Nephron (organoid): Measurements from ENCODE around the gene DAPL1.
"Not testable (repeated sequence)": the region's sequence is repeated elsewhere in the genome, so short reads cannot be mapped to it uniquely, and the experiment has no call there.

Experiments used
- H3K27ac Mint-ChIP-seq, 3 experiments: 2 replicates each; pipeline ENCODE4 v1.8.0; 2020; ENCODE audit warnings: mixed read lengths in 3 of 3, mild to moderate bottlenecking in 2 of 3, moderate library complexity in 1 of 3
- H3K27me3 Mint-ChIP-seq: 2 replicates; pipeline ENCODE4 v1.8.0; 2021; ENCODE audit warnings: low read depth, mild to moderate bottlenecking, moderate library complexity, mixed read lengths
- H3K36me3 Mint-ChIP-seq: 2 replicates; pipeline ENCODE4 v1.8.0; 2020; ENCODE audit warnings: low read depth, mixed read lengths
- H3K4me1 Mint-ChIP-seq: 2 replicates; pipeline ENCODE4 v1.8.0; 2020; ENCODE audit warnings: mixed read lengths
- H3K4me3 Mint-ChIP-seq, 3 experiments: 2 replicates each; pipeline ENCODE4 v1.8.0; 2020; ENCODE audit warnings: mild to moderate bottlenecking in 3 of 3, mixed read lengths in 3 of 3, moderate library complexity in 2 of 3
- H3K9me3 Mint-ChIP-seq: 2 replicates; pipeline ENCODE4 v1.8.0; 2020; ENCODE audit warnings: mixed read lengths
- TF ChIP-seq, protein P1 (sequence below), 3 experiments: fragments of 200-600 bp; sonication (generic); IDR thresholded peaks; one replicate each; pipeline ENCODE4 v1.5.0; 2021; ENCODE audit warnings: antibody characterized with exemption in 3 of 3; ENCODE audit not compliant: unreplicated experiment in 3 of 3

Gene DAPL1

DNA sequence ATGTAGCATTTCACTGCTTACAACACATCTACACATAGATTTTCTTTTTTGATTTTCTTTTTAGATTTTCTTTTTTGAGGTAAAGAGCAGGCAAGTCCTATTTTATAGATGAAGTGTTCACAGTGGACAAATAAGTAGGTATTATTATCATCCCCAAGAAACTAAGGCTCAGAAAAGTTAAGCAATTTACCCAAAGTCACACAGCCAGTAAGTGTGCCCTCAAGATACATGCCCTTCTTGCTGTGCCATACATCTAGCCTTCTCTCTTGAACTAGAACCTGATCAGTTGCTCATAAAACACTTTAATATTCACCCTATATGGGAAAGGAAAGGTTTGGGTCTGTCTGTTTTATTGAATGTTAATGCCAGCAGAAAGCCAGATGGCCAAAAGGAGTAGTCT lies 50.3 kb downstream of the DAPL1 start:
- Mint-ChIP-seq H3K27ac (peak overlapping the region; percentile 2 to 52 (median 26)), H3K4me3 (no peak overlapping the region), H3K36me3 (no peaks in the 10 kb centered on the region), H3K27me3 (peaks cover 4% of the 10 kb centered on the region), H3K9me3 (no peaks in the 10 kb centered on the region), H3K4me1 (peaks cover 28% of the 10 kb centered on the region)
- TF ChIP-seq, protein P1, sequence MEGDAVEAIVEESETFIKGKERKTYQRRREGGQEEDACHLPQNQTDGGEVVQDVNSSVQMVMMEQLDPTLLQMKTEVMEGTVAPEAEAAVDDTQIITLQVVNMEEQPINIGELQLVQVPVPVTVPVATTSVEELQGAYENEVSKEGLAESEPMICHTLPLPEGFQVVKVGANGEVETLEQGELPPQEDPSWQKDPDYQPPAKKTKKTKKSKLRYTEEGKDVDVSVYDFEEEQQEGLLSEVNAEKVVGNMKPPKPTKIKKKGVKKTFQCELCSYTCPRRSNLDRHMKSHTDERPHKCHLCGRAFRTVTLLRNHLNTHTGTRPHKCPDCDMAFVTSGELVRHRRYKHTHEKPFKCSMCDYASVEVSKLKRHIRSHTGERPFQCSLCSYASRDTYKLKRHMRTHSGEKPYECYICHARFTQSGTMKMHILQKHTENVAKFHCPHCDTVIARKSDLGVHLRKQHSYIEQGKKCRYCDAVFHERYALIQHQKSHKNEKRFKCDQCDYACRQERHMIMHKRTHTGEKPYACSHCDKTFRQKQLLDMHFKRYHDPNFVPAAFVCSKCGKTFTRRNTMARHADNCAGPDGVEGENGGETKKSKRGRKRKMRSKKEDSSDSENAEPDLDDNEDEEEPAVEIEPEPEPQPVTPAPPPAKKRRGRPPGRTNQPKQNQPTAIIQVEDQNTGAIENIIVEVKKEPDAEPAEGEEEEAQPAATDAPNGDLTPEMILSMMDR (IDR thresholded peaks at IDR 0.05; ENCODE audit: unreplicated experiment in 3 of 3), result no peak

DNA sequence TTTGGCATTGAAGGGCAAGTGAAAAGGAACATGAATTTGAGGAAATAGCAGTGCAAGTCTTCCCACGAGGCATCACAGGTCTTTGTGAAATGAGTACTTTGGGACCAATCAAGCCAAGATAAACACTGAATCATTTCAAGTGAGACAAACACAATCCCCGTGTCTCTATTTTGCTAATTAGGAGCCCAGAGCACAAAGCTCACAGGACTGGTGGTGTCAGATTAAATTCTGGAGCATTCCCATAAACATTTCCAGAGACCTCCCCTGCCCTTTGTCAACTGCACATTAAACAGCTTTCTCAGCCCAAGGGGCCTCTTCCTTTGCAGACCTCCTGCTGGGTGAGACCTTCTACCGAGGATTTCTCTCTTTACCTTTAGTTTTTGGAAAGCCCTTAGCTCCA lies 50.7 kb downstream of the DAPL1 start:
- H3K4me1 Mint-ChIP-seq, result peaks cover 28% of the 10 kb centered on the region
- peak overlapping the region; percentile 2 to 52 (median 26) for H3K27ac Mint-ChIP-seq
- TF ChIP-seq, protein P1 (IDR thresholded peaks at IDR 0.05; ENCODE audit: unreplicated experiment in 3 of 3), result no peak
- H3K9me3 Mint-ChIP-seq, result no peaks in the 10 kb centered on the region
- no peak overlapping the region for H3K4me3 Mint-ChIP-seq
- no peaks in the 10 kb centered on the region for H3K36me3 Mint-ChIP-seq
- peaks cover 4% of the 10 kb centered on the region for H3K27me3 Mint-ChIP-seq

DNA sequence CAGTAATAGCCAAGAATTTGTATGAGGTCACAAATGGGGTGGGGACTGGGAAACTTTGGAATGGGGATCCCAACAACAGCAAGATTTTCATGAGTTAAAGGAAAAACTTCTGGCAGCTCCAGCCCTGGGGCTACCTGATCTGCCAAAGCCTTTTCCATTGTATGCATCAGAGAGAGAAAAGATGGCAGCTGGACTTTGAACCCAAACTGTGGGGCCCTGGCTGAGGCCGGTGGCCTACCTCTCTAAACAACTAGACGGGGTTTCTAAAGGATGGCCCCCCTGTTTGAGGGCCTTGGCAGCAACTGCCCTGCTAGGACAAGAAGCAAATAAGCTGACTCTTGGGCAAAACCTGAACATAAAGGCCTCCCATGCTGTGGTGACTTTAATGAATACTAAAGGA lies 52.4 kb downstream of the DAPL1 start:
- H3K27me3 Mint-ChIP-seq, H3K36me3 Mint-ChIP-seq, H3K4me3 Mint-ChIP-seq, H3K27ac Mint-ChIP-seq, H3K9me3 Mint-ChIP-seq: not testable (repeated sequence)
- H3K4me1 Mint-ChIP-seq, result peaks cover 20% of the 10 kb centered on the region

DNA sequence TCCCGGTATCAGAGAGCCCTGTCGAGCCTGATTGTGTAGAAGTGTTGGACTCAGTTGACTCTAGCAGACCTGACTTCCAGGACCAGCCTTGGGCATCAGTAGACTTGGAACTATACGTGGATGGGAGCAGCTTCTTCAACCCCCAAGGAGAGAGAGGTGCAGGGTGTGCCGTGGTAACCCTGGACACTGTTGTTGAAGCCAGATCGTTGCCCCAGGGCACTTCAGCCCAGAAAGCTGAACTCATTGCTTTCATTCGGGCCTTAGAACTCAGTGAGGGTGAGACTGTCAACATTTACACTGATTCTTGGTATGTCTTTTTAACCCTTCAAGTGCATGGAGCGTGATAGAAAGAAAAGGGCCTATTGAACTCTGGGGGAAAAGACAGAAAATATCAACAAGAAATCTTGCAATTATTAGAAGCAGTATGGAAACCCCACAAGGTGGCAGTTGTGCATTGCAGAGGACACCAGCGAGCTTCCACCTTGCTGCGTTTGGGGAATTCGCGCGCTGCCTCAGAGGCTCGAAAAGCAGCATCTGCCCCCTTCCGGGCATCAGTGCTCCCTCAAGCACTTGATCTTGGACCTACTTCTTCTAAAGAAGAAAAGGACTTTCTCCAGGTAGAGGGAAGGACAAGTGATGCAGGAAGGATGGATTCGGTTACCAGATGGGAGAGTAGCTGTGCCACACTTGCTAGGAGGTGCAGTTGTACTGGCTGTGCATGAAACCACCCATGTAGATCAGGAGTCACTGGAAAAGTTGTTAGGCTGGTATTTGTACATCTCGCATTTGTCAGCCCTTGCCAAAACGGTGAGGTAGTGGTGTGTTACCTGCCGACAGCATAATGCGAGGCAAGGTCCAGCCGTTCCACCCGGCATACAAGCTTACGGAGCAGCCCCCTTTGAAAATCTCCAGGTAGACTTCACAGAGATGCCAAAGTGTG lies 53.2 kb downstream of the DAPL1 start:
- peaks cover 17% of the 10 kb centered on the region for H3K4me1 Mint-ChIP-seq

DNA sequence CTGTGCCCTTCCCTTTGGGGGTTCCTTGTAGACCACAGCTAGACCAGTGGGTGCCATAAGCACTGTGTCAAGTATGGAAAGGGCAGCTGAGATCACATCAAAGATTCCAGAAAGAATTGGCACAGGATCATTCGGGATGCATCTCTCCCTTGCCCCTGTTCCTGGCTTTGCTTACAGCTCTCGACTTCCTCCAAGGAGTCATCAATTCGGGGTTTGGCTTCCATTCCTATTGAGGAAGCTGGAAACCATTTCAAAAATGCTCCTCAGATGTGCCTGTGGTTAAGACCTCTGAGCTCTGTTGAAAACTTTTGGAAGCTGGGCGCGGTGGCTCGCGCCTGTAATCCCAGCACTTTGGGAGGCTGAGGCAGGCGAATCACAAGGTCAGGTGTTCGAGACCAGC lies 65.1 kb downstream of the DAPL1 start:
- H3K27me3 Mint-ChIP-seq, result not testable (repeated sequence)

More for the DNA sequence above, 53.2 kb downstream of the DAPL1 start:
- H3K27ac Mint-ChIP-seq, H3K4me3 Mint-ChIP-seq, H3K9me3 Mint-ChIP-seq, H3K36me3 Mint-ChIP-seq, H3K27me3 Mint-ChIP-seq: not testable (repeated sequence)

DNA sequence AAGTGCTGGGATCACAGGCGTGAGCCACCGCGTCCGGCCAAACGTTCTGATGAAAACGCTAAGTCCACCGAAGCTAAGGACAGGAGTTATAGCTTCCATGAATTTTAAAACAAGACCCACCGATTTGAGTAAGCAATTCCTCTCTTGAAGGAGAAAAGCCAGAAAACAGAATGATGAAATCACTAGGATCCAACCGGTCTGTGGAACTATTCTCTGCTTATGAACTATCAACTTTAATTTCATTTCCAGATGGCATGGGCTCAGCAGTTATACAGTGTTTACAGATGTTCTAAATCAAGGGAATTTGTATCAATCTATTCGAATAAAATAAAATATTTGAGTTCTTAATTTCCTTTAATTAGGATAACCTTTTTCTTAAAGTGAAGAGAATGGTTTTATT lies 66.5 kb downstream of the DAPL1 start:
- not testable (repeated sequence) for H3K4me1 Mint-ChIP-seq, H3K4me3 Mint-ChIP-seq, H3K27me3 Mint-ChIP-seq

More for the DNA sequence above, 65.1 kb downstream of the DAPL1 start:
- peaks cover 11% of the 10 kb centered on the region for H3K9me3 Mint-ChIP-seq
- H3K4me1 Mint-ChIP-seq, H3K36me3 Mint-ChIP-seq, H3K4me3 Mint-ChIP-seq, H3K27ac Mint-ChIP-seq: not testable (repeated sequence)

DNA sequence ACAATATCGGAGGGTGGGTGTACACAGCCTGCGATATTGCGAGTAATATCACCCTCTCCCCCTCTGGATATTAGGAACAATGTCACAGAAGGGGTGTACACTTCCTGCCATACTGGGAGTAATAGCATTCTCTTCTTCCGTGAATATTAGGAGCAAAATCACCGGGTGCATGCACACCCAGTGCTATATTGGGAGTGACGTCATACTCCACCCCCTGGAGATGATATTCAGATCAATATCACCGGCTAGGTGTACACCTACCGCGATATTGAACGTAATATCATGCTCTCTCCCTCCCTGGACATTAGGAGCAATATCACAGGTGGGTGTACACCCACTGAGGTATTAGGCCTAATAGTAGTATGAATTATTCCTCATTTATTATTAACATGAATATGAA lies 70.4 kb downstream of the DAPL1 start:
- not testable (repeated sequence) for H3K27me3 Mint-ChIP-seq, H3K4me3 Mint-ChIP-seq, H3K27ac Mint-ChIP-seq, H3K9me3 Mint-ChIP-seq, H3K36me3 Mint-ChIP-seq
- peaks cover 14% of the 10 kb centered on the region for H3K4me1 Mint-ChIP-seq

More for the DNA sequence above, 66.5 kb downstream of the DAPL1 start:
- peaks cover 11% of the 10 kb centered on the region for H3K9me3 Mint-ChIP-seq
- not testable (repeated sequence) for H3K27ac Mint-ChIP-seq, H3K36me3 Mint-ChIP-seq
